NCI-H510A treated with DMSO at 0.1 percent for 48 hours (cell line): ENCODE results near the gene TBX19.

ENCODE experiments used
- DNase-seq: peaks from one replicate; lab custom pipeline; 2025; lab: John Stamatoyannopoulos, UW

The TBX19 gene

GRCh38 chr1:168280296-168280927, at the start of gene TBX19:
Gene TBX19 (plus strand): TSS chr1:168280877. CDS start chr1:168281091, 214 bp downstream.
- DNase-seq = no peak

- no peak for DNase-seq
Observed at GRCh38 chr1:168234846-168235547, 45.7 kb upstream of the TBX19 start.

- DNase-seq = no peak
Observed at GRCh38 chr1:168235548-168235885, 45.2 kb upstream of the TBX19 start.

GRCh38 chr1:168235937-168236336, 44.7 kb upstream of the TBX19 start:
- no peak for DNase-seq

GRCh38 chr1:168236836-168237611, 43.7 kb upstream of the TBX19 start:
- no peak for DNase-seq

GRCh38 chr1:168243198-168243597, 37.5 kb upstream of the TBX19 start:
- no peak for DNase-seq

GRCh38 chr1:168243636-168244212, 37.0 kb upstream of the TBX19 start:
- DNase-seq = no peak

- DNase-seq = no peak
Observed at GRCh38 chr1:168245042-168245441, 35.6 kb upstream of the TBX19 start.

- DNase-seq = no peak
Observed at GRCh38 chr1:168246506-168246905, 34.2 kb upstream of the TBX19 start.

GRCh38 chr1:168252204-168252733, 28.4 kb upstream of the TBX19 start:
- DNase-seq = no peak

- no peak for DNase-seq
Observed at GRCh38 chr1:168256164-168256563, 24.5 kb upstream of the TBX19 start.

GRCh38 chr1:168257397-168257796, 23.3 kb upstream of the TBX19 start:
- no peak for DNase-seq

GRCh38 chr1:168259567-168259966, 21.1 kb upstream of the TBX19 start:
- no peak for DNase-seq

- peak; percentile 58 for DNase-seq
Observed at GRCh38 chr1:168260393-168260792, 20.3 kb upstream of the TBX19 start.

- no peak for DNase-seq
Observed at GRCh38 chr1:168261390-168261789, 19.3 kb upstream of the TBX19 start.

GRCh38 chr1:168263130-168263529, 17.5 kb upstream of the TBX19 start:
- DNase-seq = no peak

- no peak for DNase-seq
Observed at GRCh38 chr1:168264296-168264695, 16.4 kb upstream of the TBX19 start.

GRCh38 chr1:168265596-168265995, 15.1 kb upstream of the TBX19 start:
- DNase-seq = no peak

- no peak for DNase-seq
Observed at GRCh38 chr1:168266644-168267186, 14.0 kb upstream of the TBX19 start.

GRCh38 chr1:168271636-168272035, 9.0 kb upstream of the TBX19 start:
- no peak for DNase-seq

GRCh38 chr1:168273575-168273974, 7.1 kb upstream of the TBX19 start:
- no peak for DNase-seq

GRCh38 chr1:168279253-168279652, 1.4 kb upstream of the TBX19 start:
- DNase-seq = no peak
